HL-60 (cell line): Measurements from ENCODE around the gene DGAT2L6.

Experiments used
- CTCF ChIP-seq: IDR thresholded peaks from one replicate; pipeline ENCODE4 v1.5.1; 2011; ENCODE audit warnings: low read length, control low read depth, inconsistent platforms; ENCODE audit not compliant: insufficient read depth
- GABPA ChIP-seq: IDR thresholded peaks from 2 replicates; pipeline ENCODE4 v1.6.1; 2012; ENCODE audit warnings: low read depth
- POLR2AphosphoS5 ChIP-seq: IDR thresholded peaks from 2 replicates; pipeline ENCODE4 v1.6.1; 2012; ENCODE audit warnings: low read depth
- REST ChIP-seq: IDR thresholded peaks from 2 replicates; pipeline ENCODE4 v1.6.1; 2012; ENCODE audit warnings: low read depth; ENCODE audit not compliant: insufficient replicate concordance
- SPI1 ChIP-seq: IDR thresholded peaks from 2 replicates; pipeline ENCODE4 v1.6.1; 2012; ENCODE audit warnings: low read depth, mild to moderate bottlenecking, borderline replicate concordance

GRCh38 chrX:70134116-70134477, 43.2 kb upstream of the DGAT2L6 start:
- TF ChIP-seq GABPA (no peak), POLR2AphosphoS5 (no peak), CTCF (no peak), REST (no peak), SPI1 (no peak)
